T-cell (primary cell): ENCODE data around the gene HELZ. TPM values are rescaled to one million over a fixed set of nuclear protein-coding genes. Genes with fewer than 3 reads are reported as not detected.

ENCODE experiments used
- ATAC-seq, 4 experiments: fragments of 200-7000 bp in 3 of 4; fragments of 150-1000 bp in 1 of 4; cut with Tn5 transposase; replicated peaks in 1 of 4; 1 replicate in 3 of 4; 2 replicates in 1 of 4; pipeline ENCODE4 v1.10.0; 2021; ENCODE audit warnings: moderate library complexity in 3 of 4, mild to moderate bottlenecking in 2 of 4, moderate number of reproducible peaks in 1 of 4
- CTCF ChIA-PET, 2 donors: fragments of 300-600 bp; sonication (Branson Sonifier 250); formaldehyde crosslinking; loops; one replicate each; lab custom pipeline; 2022; ENCODE audit warnings: antibody characterized with exemption in 2 of 2; lab: Charles Lee
- POLR2A ChIA-PET, 2 donors: fragments of 300-600 bp; sonication (Branson Sonifier 250); formaldehyde crosslinking; loops; one replicate each; lab custom pipeline; 2022; ENCODE audit warnings: antibody characterized with exemption in 2 of 2; lab: Charles Lee
- DNase-seq, 35 experiments: peaks; one replicate each; pipeline versions ENCODE4 v3.0.0 to v3.0.0-alpha.2; 2013 to 2023
- H3K27ac ChIP-seq: one replicate; pipeline ENCODE4 v1.5.1; 2013; ENCODE audit warnings: low read length
- H3K27me3 ChIP-seq, 2 experiments: replicated peaks in 1 of 2; 1 replicate in 1 of 2; 2 replicates in 1 of 2; pipeline versions ENCODE4 v1.6.1 to v1.7.0; 2013; ENCODE audit warnings: low read length in 1 of 2, mixed read lengths in 1 of 2; ENCODE audit not compliant: control insufficient read depth in 2 of 2, insufficient read depth in 2 of 2; ENCODE audit errors: extremely low read depth in 1 of 2
- H3K36me3 ChIP-seq, 2 donors: 1 replicate in 1 of 2; 2 replicates in 1 of 2; pipeline versions ENCODE4 v1.6.1 to v1.7.0; 2013; ENCODE audit warnings: low read length in 1 of 2; ENCODE audit not compliant: control insufficient read depth in 2 of 2, insufficient read depth in 1 of 2; ENCODE audit errors: extremely low read depth in 1 of 2
- H3K4me1 ChIP-seq, 2 experiments: 1 replicate in 1 of 2; 2 replicates in 1 of 2; pipeline versions ENCODE4 v1.6.1 to v1.7.0; 2013; ENCODE audit warnings: low read length in 2 of 2, mixed read lengths in 1 of 2; ENCODE audit not compliant: insufficient read depth in 2 of 2, control insufficient read depth in 1 of 2; ENCODE audit errors: extremely low read depth in 1 of 2
- H3K4me3 ChIP-seq, 2 donors: 1 replicate in 1 of 2; 2 replicates in 1 of 2; pipeline versions ENCODE4 v1.5.1 to v1.7.0; 2013; ENCODE audit warnings: mild to moderate bottlenecking in 2 of 2, low read length in 1 of 2, moderate library complexity in 1 of 2; ENCODE audit not compliant: control insufficient read depth in 1 of 2; ENCODE audit errors: extremely low read depth in 1 of 2
- H3K9me3 ChIP-seq: 2 replicates; pipeline ENCODE4 v1.7.0; 2013
- H3K27ac Mint-ChIP-seq, 2 donors: one replicate each; pipeline ENCODE4 v1.8.0; 2020 to 2021; ENCODE audit warnings: mild to moderate bottlenecking in 2 of 2, mixed read lengths in 2 of 2
- H3K27me3 Mint-ChIP-seq, 2 donors: one replicate each; pipeline ENCODE4 v1.8.0; 2021 to 2022; ENCODE audit warnings: mixed read lengths in 2 of 2
- H3K36me3 Mint-ChIP-seq: one replicate; pipeline ENCODE4 v1.8.0; 2021; ENCODE audit warnings: mixed read lengths
- H3K4me1 Mint-ChIP-seq, 3 donors: one replicate each; pipeline ENCODE4 v1.8.0; 2020 to 2022; ENCODE audit warnings: mixed read lengths in 3 of 3, mild to moderate bottlenecking in 1 of 3
- H3K4me3 Mint-ChIP-seq, 3 donors: one replicate each; pipeline ENCODE4 v1.8.0; 2020 to 2022; ENCODE audit warnings: mild to moderate bottlenecking in 3 of 3, mixed read lengths in 3 of 3, moderate library complexity in 3 of 3
- H3K9me3 Mint-ChIP-seq, 3 donors: one replicate each; pipeline ENCODE4 v1.8.0; 2020 to 2022; ENCODE audit warnings: mixed read lengths in 3 of 3
- WGBS: methylation state at CpG from one replicate; pipeline ENCODE4 v1.1.5; 2013; ENCODE audit warnings: missing lambda C conversion rate; ENCODE audit not compliant: insufficient coverage; 5-methylcytosine and 5-hydroxymethylcytosine counted together
- total RNA-seq, 35 experiments: library from RNA in 6 of 35; stranded (reverse) in 6 of 35; fragments of 120-200 nt in 1 of 35; gene quantifications; one replicate each; pipeline versions ENCODE4 v1.2.1 to v1.2.4 and lab custom pipeline; 2013 to 2026

Gene HELZ
- total RNA-seq, 5 donors from 2014 or later (not counting 1 experiment from before 2014, with no cell fraction given) = 76.0 to 115 (median 91.6) TPM

DNA sequence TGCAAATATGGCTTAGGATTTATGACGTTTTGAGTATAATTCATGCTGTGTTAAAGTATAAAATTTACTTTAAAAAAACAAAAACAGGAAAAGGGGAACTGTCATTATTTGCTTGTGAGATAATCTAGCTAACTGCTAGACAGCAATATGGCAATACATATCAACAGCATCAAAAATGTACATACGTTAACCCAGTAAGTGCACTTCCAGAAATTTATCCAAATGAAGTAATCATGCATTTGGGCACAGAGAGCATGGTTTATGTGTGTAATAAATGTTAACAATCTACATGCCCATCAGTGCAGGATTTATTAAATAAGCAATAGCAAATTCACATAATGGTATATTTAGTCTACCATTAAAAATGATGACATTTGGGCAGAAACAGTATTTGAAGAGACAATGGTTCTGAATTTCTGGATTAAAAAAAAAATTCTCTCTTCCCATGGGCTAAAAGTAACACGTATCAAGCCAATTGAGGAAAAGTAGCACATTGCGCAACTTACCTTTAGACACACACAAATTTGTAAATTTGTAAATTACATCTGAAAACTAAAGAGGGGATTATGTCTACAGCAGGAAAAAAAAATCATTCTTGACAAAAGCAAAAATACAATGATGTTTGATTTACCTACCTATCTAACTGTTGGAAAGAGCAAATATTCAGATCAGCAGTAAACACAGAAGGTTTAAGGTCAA, 120.4 kb downstream of the HELZ start:
- Mint-ChIP-seq H3K4me3 (no peak overlapping the region), H3K9me3 (no peaks in the 10 kb centered on the region), H3K4me1 (peaks cover 10 to 12% (median 11%) of the 10 kb centered on the region in 3 donors), H3K27ac (peak overlapping the region in 1 of 2 donors; percentile 54), H3K36me3 (peaks cover 41% of the 10 kb centered on the region), H3K27me3 (no peaks in the 10 kb centered on the region)
- Histone ChIP-seq H3K4me1 (no peaks in the 10 kb centered on the region), H3K4me3 (no peak overlapping the region), H3K36me3 (peaks cover 3 to 52% of the 10 kb centered on the region in 2 donors), H3K9me3 (peaks cover 3% of the 10 kb centered on the region), H3K27ac (no peak overlapping the region), H3K27me3 (no peaks in the 10 kb centered on the region)
- ATAC-seq (no peak), DNase-seq (no peak)
- ChIA-PET POLR2A (no interaction called here), CTCF (interaction anchor here in 1 of 2 donors (0.6 kb wide), 1 partner anchor 996 kb away, joined by 3 read pairs; no protein-coding TSS in a partner anchor)
- WGBS = no CpG with 5 or more reads among the region's 4 CpGs

DNA sequence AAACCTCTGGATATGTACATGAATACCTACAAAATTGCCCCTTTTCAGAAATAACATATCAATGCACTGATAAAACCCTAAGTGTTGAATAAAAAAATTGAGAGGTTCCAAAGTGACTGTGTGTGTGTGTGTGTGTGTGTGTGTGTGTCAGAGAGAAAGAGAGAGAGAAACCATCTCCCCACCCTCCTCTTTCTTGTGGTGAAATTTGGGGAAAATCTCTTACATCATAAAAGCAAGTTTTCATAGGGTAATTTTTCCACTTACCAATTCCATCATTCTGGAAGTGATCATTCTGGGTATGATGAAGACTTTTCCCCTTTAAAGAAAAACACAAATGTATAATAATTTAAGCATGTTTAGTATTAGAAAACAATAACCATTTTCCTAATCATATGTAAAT, 121.3 kb downstream of the HELZ start:
- Mint-ChIP-seq H3K4me3 (no peak overlapping the region), H3K36me3 (peaks cover 45% of the 10 kb centered on the region), H3K4me1 (peaks cover 10 to 12% (median 11%) of the 10 kb centered on the region in 3 donors), H3K9me3 (no peaks in the 10 kb centered on the region), H3K27ac (no peak overlapping the region), H3K27me3 (no peaks in the 10 kb centered on the region)
- DNase-seq (no peak), ATAC-seq (no peak)
- no peak overlapping the region for H3K27ac ChIP-seq
- ChIA-PET POLR2A (no interaction called here), CTCF (no interaction called here)
- no peaks in the 10 kb centered on the region for H3K4me1 ChIP-seq
- peaks cover 3% of the 10 kb centered on the region for H3K9me3 ChIP-seq
- peaks cover 3 to 55% of the 10 kb centered on the region in 2 donors for H3K36me3 ChIP-seq
- H3K27me3 ChIP-seq = no peaks in the 10 kb centered on the region
- H3K4me3 ChIP-seq = no peak overlapping the region

DNA sequence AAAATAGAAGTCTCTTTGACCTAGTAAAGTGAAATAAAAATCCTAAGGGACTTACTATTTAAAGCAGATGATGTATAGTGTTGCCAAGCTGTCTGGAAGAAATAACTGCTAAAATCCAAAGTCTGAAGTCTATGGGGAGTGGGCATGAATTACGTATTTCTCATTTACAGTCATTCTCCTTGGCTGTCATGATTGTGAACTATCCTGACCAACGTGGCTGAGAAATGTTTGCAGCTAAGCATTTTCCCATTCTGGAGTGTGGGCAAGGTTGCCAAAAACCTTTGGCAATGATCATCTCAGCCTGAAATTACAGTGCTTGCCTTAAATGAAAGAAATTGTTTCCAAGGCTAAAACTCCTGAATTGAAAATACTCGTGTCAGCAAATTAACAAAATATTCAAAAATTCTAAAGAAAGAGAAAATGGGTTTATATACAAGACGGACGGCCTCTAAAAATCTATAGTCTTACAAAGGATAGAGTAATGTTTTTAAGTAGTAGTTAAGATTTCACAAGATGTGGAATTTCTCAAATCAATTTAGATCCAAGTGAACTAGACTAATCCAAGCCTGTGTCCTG, 123.6 kb downstream of the HELZ start:
- CTCF ChIA-PET = no interaction called here

DNA sequence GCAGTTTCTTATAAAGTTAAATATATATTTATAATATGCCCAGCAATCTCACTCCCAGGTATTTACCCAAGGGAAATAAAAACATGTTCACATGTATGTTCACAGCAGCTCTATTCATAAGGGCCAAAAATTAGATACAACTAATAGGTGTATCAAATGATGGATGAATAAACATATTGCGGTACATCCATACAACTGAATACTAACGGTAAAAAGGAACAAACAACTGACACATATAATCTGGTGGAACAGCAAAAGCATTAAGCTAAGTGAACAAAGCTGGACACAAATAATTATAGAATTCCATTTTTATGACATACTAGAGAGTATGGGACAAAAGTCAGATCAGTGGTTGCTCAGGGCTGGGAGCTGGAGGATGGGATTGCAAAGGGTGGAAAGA, 125.9 kb downstream of the HELZ start:
- no peak overlapping the region for H3K4me3 Mint-ChIP-seq
- no peaks in the 10 kb centered on the region for H3K27me3 Mint-ChIP-seq
- POLR2A ChIA-PET = no interaction called here
- Histone ChIP-seq H3K4me3 (no peak overlapping the region), H3K4me1 (no peaks in the 10 kb centered on the region), H3K36me3 (peaks cover 13 to 48% of the 10 kb centered on the region in 2 donors), H3K27ac (no peak overlapping the region), H3K9me3 (peaks cover 6% of the 10 kb centered on the region), H3K27me3 (no peaks in the 10 kb centered on the region)
- no peak overlapping the region for H3K27ac Mint-ChIP-seq
- peaks cover 71% of the 10 kb centered on the region for H3K36me3 Mint-ChIP-seq
- H3K9me3 Mint-ChIP-seq = peaks cover 4 to 15% (median 12%) of the 10 kb centered on the region in 3 donors
- CTCF ChIA-PET = interaction anchor here in 1 of 2 donors (0.8 kb wide), 1 partner anchor 391 kb away, joined by 3 read pairs; no protein-coding TSS in a partner anchor
- H3K4me1 Mint-ChIP-seq = peaks cover 4 to 13% (median 10%) of the 10 kb centered on the region in 3 donors
- no CpG with 5 or more reads among the region's 2 CpGs for WGBS
- no peak for DNase-seq
- no peak for ATAC-seq

More for the DNA sequence above, 123.6 kb downstream of the HELZ start:
- Mint-ChIP-seq H3K4me1 (peaks cover 5 to 9% (median 8%) of the 10 kb centered on the region in 3 donors), H3K27me3 (no peaks in the 10 kb centered on the region), H3K36me3 (peaks cover 54% of the 10 kb centered on the region), H3K9me3 (peaks cover 1 to 4% (median 2%) of the 10 kb centered on the region in 3 donors), H3K27ac (no peak overlapping the region), H3K4me3 (no peak overlapping the region)
- Histone ChIP-seq H3K9me3 (peaks cover 6% of the 10 kb centered on the region), H3K27me3 (no peaks in the 10 kb centered on the region), H3K36me3 (peaks cover 13 to 49% of the 10 kb centered on the region in 2 donors), H3K4me1 (no peaks in the 10 kb centered on the region), H3K4me3 (no peak overlapping the region), H3K27ac (no peak overlapping the region)
- POLR2A ChIA-PET = interaction anchor here in 1 of 2 donors (0.6 kb wide), 1 partner anchor 562 kb away, joined by 4 read pairs; no protein-coding TSS in a partner anchor
- DNase-seq = no peak
- no peak for ATAC-seq
- 100% methylated on average over 2 of the region's 5 CpGs for WGBS

DNA sequence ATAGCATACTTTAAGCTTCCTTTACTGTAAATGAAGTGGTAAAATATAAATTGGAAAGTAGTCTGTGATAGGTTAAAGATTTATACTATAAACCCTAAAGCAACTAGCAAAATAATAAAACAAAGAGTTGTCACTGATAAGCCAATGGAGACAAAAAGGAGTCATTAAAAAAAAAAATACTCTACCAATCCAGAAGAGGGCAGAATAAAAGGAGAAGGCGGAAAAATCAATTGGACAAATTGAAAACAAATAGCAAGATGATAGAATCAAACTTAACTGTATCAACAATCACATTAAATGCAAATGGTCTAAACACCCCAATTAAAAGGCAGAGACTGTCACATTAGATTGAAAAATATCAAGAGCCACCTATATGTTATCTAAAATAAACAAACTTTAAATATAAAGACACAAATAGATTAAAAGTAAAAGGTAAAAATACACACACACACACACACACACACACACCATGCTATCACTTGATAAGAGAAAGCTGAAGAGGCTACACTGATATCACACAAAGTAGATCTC, 128.9 kb downstream of the HELZ start:
- H3K36me3 Mint-ChIP-seq = peaks cover 88% of the 10 kb centered on the region
- peaks cover 4 to 15% (median 12%) of the 10 kb centered on the region in 3 donors for H3K9me3 Mint-ChIP-seq
- H3K9me3 ChIP-seq = peaks cover 6% of the 10 kb centered on the region
- DNase-seq = no peak
- no peaks in the 10 kb centered on the region for H3K4me1 ChIP-seq
- H3K36me3 ChIP-seq = peaks cover 13 to 64% of the 10 kb centered on the region in 2 donors
- no CpG with 5 or more reads among the region's 1 CpG for WGBS
- no peak overlapping the region for H3K4me3 Mint-ChIP-seq
- peak overlapping the region in 1 of 2 donors; percentile 62 for H3K27ac Mint-ChIP-seq
- H3K4me3 ChIP-seq = no peak overlapping the region
- H3K27ac ChIP-seq = no peak overlapping the region
- CTCF ChIA-PET = no interaction called here
- H3K4me1 Mint-ChIP-seq = peaks cover 4 to 13% (median 10%) of the 10 kb centered on the region in 3 donors
- no peaks in the 10 kb centered on the region for H3K27me3 Mint-ChIP-seq
- POLR2A ChIA-PET = no interaction called here
- no peaks in the 10 kb centered on the region for H3K27me3 ChIP-seq
- no peak for ATAC-seq

DNA sequence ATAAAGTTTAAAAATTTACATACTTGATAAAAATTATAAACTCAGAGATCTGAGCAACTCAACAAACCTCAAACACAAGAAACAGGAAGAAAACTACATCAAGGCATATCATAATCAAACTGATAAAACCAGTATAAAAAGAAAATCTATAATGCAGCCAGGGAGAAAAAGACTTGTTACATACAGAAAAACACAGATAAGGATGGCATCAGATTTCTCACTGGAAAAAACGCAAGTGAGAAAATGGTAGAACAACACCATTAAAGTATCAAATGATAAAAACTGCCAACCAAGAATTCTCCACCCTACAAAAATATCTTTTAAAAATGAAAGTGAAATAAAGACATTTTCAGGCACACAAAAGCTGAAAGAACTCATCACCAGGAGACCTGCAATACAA, 129.6 kb downstream of the HELZ start:
- no peaks in the 10 kb centered on the region for H3K27me3 Mint-ChIP-seq
- no peak overlapping the region for H3K4me3 ChIP-seq
- peaks cover 12 to 66% of the 10 kb centered on the region in 2 donors for H3K36me3 ChIP-seq
- peaks cover 87% of the 10 kb centered on the region for H3K36me3 Mint-ChIP-seq
- H3K27ac Mint-ChIP-seq = peak overlapping the region in 1 of 2 donors; percentile 32
- no peaks in the 10 kb centered on the region for H3K27me3 ChIP-seq
- H3K9me3 Mint-ChIP-seq = peaks cover 4 to 15% (median 12%) of the 10 kb centered on the region in 3 donors
- no CpG with 5 or more reads among the region's 1 CpG for WGBS
- H3K4me1 Mint-ChIP-seq = peaks cover 4 to 13% (median 10%) of the 10 kb centered on the region in 3 donors
- DNase-seq (no peak), ATAC-seq (no peak)
- H3K4me3 Mint-ChIP-seq = no peak overlapping the region
- peaks cover 6% of the 10 kb centered on the region for H3K9me3 ChIP-seq
- ChIA-PET POLR2A (no interaction called here), CTCF (no interaction called here)
- H3K4me1 ChIP-seq = no peaks in the 10 kb centered on the region
- H3K27ac ChIP-seq = no peak overlapping the region
